SK-N-SH (cell line): ENCODE measurements around the gene MFAP3L. TPM values are rescaled to one million over a fixed set of nuclear protein-coding genes. Genes with fewer than 3 reads are reported as not detected.

ENCODE experiments used
- CTCF ChIA-PET: fragments of 300-600, 350-600 bp; formaldehyde crosslinking; extraction: SDS; loops from one replicate; lab custom pipeline; 2021; lab: Yijun Ruan, JAX
- POLR2A ChIA-PET: fragments of 350-600 bp; sonication (Branson Sonifier 250); formaldehyde crosslinking; extraction: SDS; loops from one replicate; lab custom pipeline; 2020; ENCODE audit warnings: antibody characterized with exemption, inconsistent platforms; lab: Yijun Ruan, JAX
- DNase-seq: peaks from one replicate; pipeline ENCODE4 v3.0.0; 2012
- H2AFZ ChIP-seq: fragments of 200-600 bp; sonication (generic); 2 replicates; pipeline ENCODE4 v1.8.1; 2016; ENCODE audit warnings: antibody characterized with exemption, mild to moderate bottlenecking, low read depth
- H3F3A ChIP-seq: fragments of 200-600 bp; sonication (generic); replicated peaks from 2 replicates; pipeline ENCODE3; 2016; ENCODE audit warnings: antibody characterized with exemption, mild to moderate bottlenecking; ENCODE audit not compliant: insufficient read depth
- H3K27ac ChIP-seq, 2 experiments: fragments of 200-500 bp in 1 of 2; fragments of 200-600 bp in 1 of 2; sonication (Bioruptor generic) in 1 of 2; sonication (generic), shearing (Covaris generic) in 1 of 2; 2 replicates each; pipeline versions ENCODE4 v1.5.1 to v1.6.1; 2014 to 2016; ENCODE audit warnings: low read depth in 2 of 2, inconsistent platforms in 1 of 2, low read length in 1 of 2, mild to moderate bottlenecking in 1 of 2, mixed read lengths in 1 of 2
- H3K27me3 ChIP-seq: fragments of 200-600 bp; sonication (generic), shearing (Covaris generic); 2 replicates; pipeline ENCODE4 v1.6.1; 2016; ENCODE audit warnings: mixed run types; ENCODE audit not compliant: insufficient read depth
- H3K36me3 ChIP-seq, 2 experiments: fragments of 200-500 bp in 1 of 2; fragments of 200-600 bp in 1 of 2; sonication (Bioruptor generic) in 1 of 2; sonication (generic) in 1 of 2; replicated peaks in 1 of 2; 2 replicates each; pipeline versions ENCODE3 to v1.5.1; 2014 to 2016; ENCODE audit warnings: low read length in 1 of 2, mild to moderate bottlenecking in 1 of 2; ENCODE audit not compliant: insufficient read depth in 2 of 2, control insufficient read depth in 1 of 2
- H3K4me1 ChIP-seq, 2 experiments: fragments of 200-500 bp in 1 of 2; fragments of 200-600 bp in 1 of 2; sonication (Bioruptor generic) in 1 of 2; sonication (generic), shearing (Covaris generic) in 1 of 2; 2 replicates each; pipeline versions ENCODE4 v1.5.1 to v1.6.1; 2014 to 2016; ENCODE audit warnings: low read depth in 1 of 2, low read length in 1 of 2, mixed run types in 1 of 2; ENCODE audit not compliant: insufficient read depth in 2 of 2, control insufficient read depth in 1 of 2
- H3K4me2 ChIP-seq: fragments of 200-600 bp; sonication (generic), shearing (Covaris generic); 2 replicates; pipeline ENCODE4 v1.6.1; 2017; ENCODE audit warnings: mixed run types
- H3K4me3 ChIP-seq, 2 experiments: fragments of 200-500 bp in 1 of 2; fragments of 200-600 bp in 1 of 2; sonication (Bioruptor generic) in 1 of 2; sonication (generic), shearing (Covaris generic) in 1 of 2; 2 replicates each; pipeline versions ENCODE4 v1.5.1 to v1.8.1; 2014 to 2016; ENCODE audit warnings: low read depth in 2 of 2, inconsistent platforms in 1 of 2, low read length in 1 of 2, mild to moderate bottlenecking in 1 of 2, mixed read lengths in 1 of 2, moderate library complexity in 1 of 2
- H3K79me2 ChIP-seq: fragments of 200-600 bp; sonication (generic); 2 replicates; pipeline ENCODE4 v1.8.1; 2017; ENCODE audit warnings: mild to moderate bottlenecking; ENCODE audit not compliant: insufficient read depth
- H3K9ac ChIP-seq: fragments of 200-600 bp; sonication (generic); 2 replicates; pipeline ENCODE4 v1.6.1; 2017; ENCODE audit warnings: mixed run types
- H3K9me2 ChIP-seq: fragments of 200-600 bp; sonication (generic); 2 replicates; pipeline ENCODE4 v1.6.1; 2017; ENCODE audit warnings: mixed run types
- H3K9me3 ChIP-seq: fragments of 200-600 bp; sonication (generic); 2 replicates; pipeline ENCODE4 v1.6.1; 2017; ENCODE audit warnings: mixed run types, mild to moderate bottlenecking, moderate library complexity
- H4K20me1 ChIP-seq: fragments of 200-600 bp; sonication (generic); 2 replicates; pipeline ENCODE4 v1.6.1; 2017; ENCODE audit warnings: mild to moderate bottlenecking, mixed run types; ENCODE audit not compliant: insufficient read depth
- EP300 ChIP-seq, 2 experiments: IDR thresholded peaks; 2 replicates each; pipeline versions ENCODE4 v1.4.0 to v1.6.1; 2012; ENCODE audit warnings: borderline replicate concordance in 1 of 2, low read depth in 1 of 2, low read length in 1 of 2
- FOSL2 ChIP-seq: IDR thresholded peaks from 2 replicates; pipeline ENCODE4 v1.4.0; 2012; ENCODE audit warnings: low read depth, mild to moderate bottlenecking, moderate library complexity, borderline replicate concordance
- FOXM1 ChIP-seq: IDR thresholded peaks from 2 replicates; pipeline ENCODE4 v1.4.0; 2012; ENCODE audit warnings: low read depth, mild to moderate bottlenecking
- GATA2 ChIP-seq: sonication (generic); formaldehyde crosslinking; IDR thresholded peaks from 2 replicates; pipeline ENCODE4 v1.5.0; 2020; ENCODE audit warnings: mild to moderate bottlenecking, missing genetic modification reagents
- JUND ChIP-seq: IDR thresholded peaks from 2 replicates; pipeline ENCODE4 v1.4.0; 2012
- MEF2A ChIP-seq: IDR thresholded peaks from 2 replicates; pipeline ENCODE4 v1.4.0; 2012; ENCODE audit warnings: low read depth, borderline replicate concordance
- MXI1 ChIP-seq: IDR thresholded peaks from 2 replicates; pipeline ENCODE4 v1.6.1; 2012; ENCODE audit warnings: mild to moderate bottlenecking, low read depth, low read length, improper control_type of control experiment
- POLR2AphosphoS5 ChIP-seq: IDR thresholded peaks from 2 replicates; pipeline ENCODE4 v1.6.1; 2012; ENCODE audit warnings: low read depth, low read length
- RAD21 ChIP-seq: IDR thresholded peaks from 2 replicates; pipeline ENCODE4 v1.6.1; 2012; ENCODE audit warnings: mild to moderate bottlenecking, low read length
- RCOR1 ChIP-seq: fragments of 150-350 bp; IDR thresholded peaks from 2 replicates; pipeline ENCODE4 v1.6.1; 2017; ENCODE audit warnings: antibody characterized with exemption, low read length
- RFX5 ChIP-seq: IDR thresholded peaks from 2 replicates; pipeline ENCODE4 v1.6.1; 2012; ENCODE audit warnings: mild to moderate bottlenecking, improper control_type of control experiment, low read length
- SIN3A ChIP-seq: IDR thresholded peaks from 2 replicates; pipeline ENCODE4 v1.6.1; 2012; ENCODE audit warnings: low read depth, mild to moderate bottlenecking, low read length, moderate library complexity, borderline replicate concordance
- SMC3 ChIP-seq: IDR thresholded peaks from 2 replicates; pipeline ENCODE4 v1.6.1; 2012; ENCODE audit warnings: low read depth, low read length, improper control_type of control experiment
- TAF1 ChIP-seq: IDR thresholded peaks from 2 replicates; pipeline ENCODE4 v1.6.1; 2012; ENCODE audit warnings: low read depth, mild to moderate bottlenecking, low read length, moderate library complexity, borderline replicate concordance
- TCF12 ChIP-seq: IDR thresholded peaks from 2 replicates; pipeline ENCODE4 v1.4.0; 2012
- YY1 ChIP-seq: IDR thresholded peaks from 2 replicates; pipeline ENCODE4 v1.4.0; 2012; ENCODE audit warnings: low read depth, mild to moderate bottlenecking
- WGBS: methylation state at CpG from one replicate; pipeline ENCODE4 v1.1.6; 2017; ENCODE audit warnings: low lambda C conversion rate; 5-methylcytosine and 5-hydroxymethylcytosine counted together
- polyA plus RNA-seq, 3 experiments: library from polyadenylated mRNA; depleted of rRNA; stranded (reverse); fragments of >200 nt; gene quantifications; 2 replicates each; pipeline ENCODE4 v1.2.3, GENCODE V29; 2012
- TF ChIP-seq, protein P1 (sequence below): fragments of 150-350 bp; IDR thresholded peaks from 2 replicates; pipeline ENCODE4 v1.6.1; 2017; ENCODE audit warnings: antibody characterized with exemption, low read length, low read depth, borderline replicate concordance
- TF ChIP-seq, protein P2 (sequence below): IDR thresholded peaks from 2 replicates; pipeline ENCODE4 v1.4.0; 2012; ENCODE audit warnings: low read depth, borderline replicate concordance
- TF ChIP-seq, protein P3 (sequence below): IDR thresholded peaks from 2 replicates; pipeline ENCODE4 v1.4.0; 2012; ENCODE audit warnings: low read depth
- TF ChIP-seq, protein P4 (sequence below): IDR thresholded peaks from 2 replicates; pipeline ENCODE4; 2012

The MFAP3L gene
- polyA plus RNA-seq, 1 of the 3 experiments (the other 2 are of a cell fraction) = 5.4 TPM

DNA sequence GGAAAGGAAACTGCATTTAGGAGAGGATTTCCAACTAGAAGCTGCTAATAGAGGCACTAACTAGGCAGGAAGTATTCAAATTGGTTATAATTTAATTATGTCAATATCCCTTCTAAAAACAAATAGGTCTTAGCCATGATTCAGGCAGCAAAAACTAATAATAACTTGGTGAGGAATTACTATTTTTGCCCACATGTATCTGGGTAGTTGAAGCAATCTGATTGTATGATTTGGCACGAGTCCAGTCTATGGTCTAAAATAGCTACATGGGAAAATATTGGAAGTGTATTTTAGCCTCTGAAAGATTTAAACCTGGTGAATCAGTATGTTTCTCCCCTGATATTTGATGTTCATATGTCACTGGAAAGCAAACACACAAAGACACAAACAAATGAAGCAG, 62.2 kb downstream of the MFAP3L start:
- Histone ChIP-seq H3K4me2 (peak overlapping the region; percentile 26), H3K79me2 (no peaks in the 10 kb centered on the region), H3K36me3 (no peaks in the 10 kb centered on the region), H3K9me2 (no peaks in the 10 kb centered on the region), H3K9me3 (no peaks in the 10 kb centered on the region), H3K9ac (peak overlapping the region; percentile 26; the same call in 1 of the 2 replicates), H3K27me3 (no peaks in the 10 kb centered on the region), H3K27ac (peak overlapping the region in 1 of 2 experiments; percentile 77; a peak in 2 of 4 replicates), H3K4me1 (peaks cover 0 to 11% of the 10 kb centered on the region in 2 experiments; a peak in 2 of 4 replicates), H3F3A (peaks cover 42% of the 10 kb centered on the region), H2AFZ (no peak overlapping the region; the same call in 1 of the 2 replicates), H3K4me3 (no peak overlapping the region), H4K20me1 (no peaks in the 10 kb centered on the region)
- TF ChIP-seq EP300 (IDR thresholded peaks at IDR 0.05; ENCODE audit: borderline replicate concordance in 1 of 2, low read depth in 1 of 2, low read length in 1 of 2) (no peak), FOSL2 (no peak), JUND (no peak), MXI1 (no peak), TCF12 (no peak), GATA2 (CRISPR knock-in tag) (no peak), RCOR1 (no peak), RFX5 (no peak), MEF2A (no peak), RAD21 (no peak), YY1 (no peak), POLR2AphosphoS5 (no peak), TAF1 (no peak), FOXM1 (no peak), SIN3A (no peak), SMC3 (no peak)
- TF ChIP-seq, protein P1, sequence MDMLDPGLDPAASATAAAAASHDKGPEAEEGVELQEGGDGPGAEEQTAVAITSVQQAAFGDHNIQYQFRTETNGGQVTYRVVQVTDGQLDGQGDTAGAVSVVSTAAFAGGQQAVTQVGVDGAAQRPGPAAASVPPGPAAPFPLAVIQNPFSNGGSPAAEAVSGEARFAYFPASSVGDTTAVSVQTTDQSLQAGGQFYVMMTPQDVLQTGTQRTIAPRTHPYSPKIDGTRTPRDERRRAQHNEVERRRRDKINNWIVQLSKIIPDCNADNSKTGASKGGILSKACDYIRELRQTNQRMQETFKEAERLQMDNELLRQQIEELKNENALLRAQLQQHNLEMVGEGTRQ = no peak
- TF ChIP-seq, protein P2, sequence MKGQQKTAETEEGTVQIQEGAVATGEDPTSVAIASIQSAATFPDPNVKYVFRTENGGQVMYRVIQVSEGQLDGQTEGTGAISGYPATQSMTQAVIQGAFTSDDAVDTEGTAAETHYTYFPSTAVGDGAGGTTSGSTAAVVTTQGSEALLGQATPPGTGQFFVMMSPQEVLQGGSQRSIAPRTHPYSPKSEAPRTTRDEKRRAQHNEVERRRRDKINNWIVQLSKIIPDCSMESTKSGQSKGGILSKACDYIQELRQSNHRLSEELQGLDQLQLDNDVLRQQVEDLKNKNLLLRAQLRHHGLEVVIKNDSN = no peak
- TF ChIP-seq, protein P3, sequence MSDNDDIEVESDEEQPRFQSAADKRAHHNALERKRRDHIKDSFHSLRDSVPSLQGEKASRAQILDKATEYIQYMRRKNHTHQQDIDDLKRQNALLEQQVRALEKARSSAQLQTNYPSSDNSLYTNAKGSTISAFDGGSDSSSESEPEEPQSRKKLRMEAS = no peak
- TF ChIP-seq, protein P4, sequence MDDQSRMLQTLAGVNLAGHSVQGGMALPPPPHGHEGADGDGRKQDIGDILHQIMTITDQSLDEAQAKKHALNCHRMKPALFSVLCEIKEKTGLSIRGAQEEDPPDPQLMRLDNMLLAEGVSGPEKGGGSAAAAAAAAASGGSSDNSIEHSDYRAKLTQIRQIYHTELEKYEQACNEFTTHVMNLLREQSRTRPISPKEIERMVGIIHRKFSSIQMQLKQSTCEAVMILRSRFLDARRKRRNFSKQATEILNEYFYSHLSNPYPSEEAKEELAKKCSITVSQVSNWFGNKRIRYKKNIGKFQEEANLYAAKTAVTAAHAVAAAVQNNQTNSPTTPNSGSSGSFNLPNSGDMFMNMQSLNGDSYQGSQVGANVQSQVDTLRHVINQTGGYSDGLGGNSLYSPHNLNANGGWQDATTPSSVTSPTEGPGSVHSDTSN = no peak
- ChIA-PET CTCF (interaction anchor here (1.0 to 1.7 kb wide), 2 partner anchors 24 to 154 kb away, joined by 3 read pairs; no protein-coding TSS in a partner anchor), POLR2A (no interaction called here)
- no peak for DNase-seq
- WGBS = 20% methylated on average over 1 of the region's 1 CpG
